Left lung (tissue), 10 donors: ENCODE measurements around the gene ANKRD65. TPM values are rescaled to one million over a fixed set of nuclear protein-coding genes. Genes with fewer than 3 reads are reported as not detected.
"Not testable (repeated sequence)": the region's sequence is repeated elsewhere in the genome, so short reads cannot be mapped to it uniquely, and the experiment has no call there.

Experiments
- ATAC-seq: fragments of 200-7000 bp; cut with Tn5 transposase; one replicate; pipeline ENCODE4 v1.9.1; 2020; ENCODE audit warnings: moderate library complexity
- DNase-seq, 4 donors: peaks; one replicate each; pipeline ENCODE4 v3.0.0-alpha.2; 2013 to 2020
- H3K27ac ChIP-seq, 2 donors: fragments of 200-600 bp; sonication (generic) in 1 of 2; one replicate each; pipeline versions ENCODE4 v1.5.0 to v1.8.0; 2020 to 2021
- H3K27me3 ChIP-seq, 2 donors: fragments of 200-600 bp; sonication (generic) in 1 of 2; one replicate each; pipeline versions ENCODE4 v1.5.0 to v1.8.0; 2020 to 2021
- H3K36me3 ChIP-seq, 2 donors: fragments of 200-600 bp; sonication (generic) in 1 of 2; one replicate each; pipeline versions ENCODE4 v1.5.0 to v1.8.0; 2020 to 2021
- H3K4me1 ChIP-seq, 2 donors: fragments of 200-600 bp; one replicate each; pipeline ENCODE4 v1.8.0; 2021
- H3K4me3 ChIP-seq, 2 donors: fragments of 200-600 bp; sonication (generic) in 1 of 2; one replicate each; pipeline versions ENCODE4 v1.5.0 to v1.8.0; 2020 to 2021; ENCODE audit warnings: mild to moderate bottlenecking in 1 of 2
- H3K9me3 ChIP-seq, 2 donors: fragments of 200-600 bp; sonication (generic) in 1 of 2; one replicate each; pipeline versions ENCODE4 v1.5.0 to v1.8.0; 2020 to 2021
- intact Hi-C, 2 donors: fragments of 100-400 bp; cut with DNase I; formaldehyde crosslinking; loops; one replicate each; pipeline versions ENCODE4 v1.11.2 to v1.14.2; 2022
- polyA plus RNA-seq, 6 donors: library from polyadenylated mRNA; unstranded; fragments of 120-200 nt; gene quantifications; one replicate each; pipeline ENCODE4 v1.2.1, GENCODE V29; 2013; ENCODE audit not compliant: insufficient read length in 6 of 6
- total RNA-seq, 2 donors: library from RNA; stranded (reverse); fragmentation: NEBNext Ultra II Directional; extraction: Animal tissue kit (Norgen Biotek cat#: 25700); gene quantifications; one replicate each; pipeline ENCODE4 v1.2.1, GENCODE V29; 2021
- TF ChIP-seq, protein P1 (sequence below), 2 donors: fragments of 200-600 bp; sonication (generic) in 1 of 2; IDR thresholded peaks; one replicate each; pipeline versions ENCODE4 v1.5.0 to v1.8.0; 2021; ENCODE audit warnings: antibody characterized with exemption in 2 of 2
- donor health status: DM: no; HTN: yes; CAD: no.
- donor health status: DM: no; HTN: no; CAD: no.

ANKRD65 gene
- total and polyA plus RNA-seq, 8 donors = 18.4 to 41.6 (median 31.7) TPM

DNA sequence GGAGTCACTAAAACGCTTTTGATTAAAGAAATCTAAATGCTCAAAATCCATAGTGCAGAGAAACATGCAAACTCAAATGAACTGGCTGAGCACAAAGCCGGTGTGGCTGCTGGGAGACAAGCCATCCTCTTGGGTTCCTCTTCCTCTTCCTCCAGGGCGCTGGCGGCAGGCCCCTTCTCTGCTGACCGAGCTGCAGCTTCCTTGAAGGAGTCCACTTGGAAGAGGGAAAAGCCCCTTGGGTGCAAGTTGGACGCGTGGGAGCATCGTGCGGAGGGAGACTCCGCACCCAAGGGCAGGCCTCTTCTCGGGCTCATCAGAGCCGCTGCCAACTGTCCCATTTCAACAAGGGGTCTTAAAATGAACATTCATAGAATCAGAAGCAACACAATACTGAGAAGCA, 29.9 kb downstream of the ANKRD65 start:
- no peak for ATAC-seq
- H3K4me3 ChIP-seq = no peak overlapping the region
- DNase-seq = peak in 1 of 4 donors; percentile 74
- peaks cover 15 to 100% of the 10 kb centered on the region in 2 donors for H3K36me3 ChIP-seq
- intact Hi-C loops = no loop called here
- H3K9me3 ChIP-seq = no peaks in the 10 kb centered on the region
- peak overlapping the region in 1 of 2 donors; percentile 14 for H3K27ac ChIP-seq
- H3K27me3 ChIP-seq = no peaks in the 10 kb centered on the region
- TF ChIP-seq, protein P1, sequence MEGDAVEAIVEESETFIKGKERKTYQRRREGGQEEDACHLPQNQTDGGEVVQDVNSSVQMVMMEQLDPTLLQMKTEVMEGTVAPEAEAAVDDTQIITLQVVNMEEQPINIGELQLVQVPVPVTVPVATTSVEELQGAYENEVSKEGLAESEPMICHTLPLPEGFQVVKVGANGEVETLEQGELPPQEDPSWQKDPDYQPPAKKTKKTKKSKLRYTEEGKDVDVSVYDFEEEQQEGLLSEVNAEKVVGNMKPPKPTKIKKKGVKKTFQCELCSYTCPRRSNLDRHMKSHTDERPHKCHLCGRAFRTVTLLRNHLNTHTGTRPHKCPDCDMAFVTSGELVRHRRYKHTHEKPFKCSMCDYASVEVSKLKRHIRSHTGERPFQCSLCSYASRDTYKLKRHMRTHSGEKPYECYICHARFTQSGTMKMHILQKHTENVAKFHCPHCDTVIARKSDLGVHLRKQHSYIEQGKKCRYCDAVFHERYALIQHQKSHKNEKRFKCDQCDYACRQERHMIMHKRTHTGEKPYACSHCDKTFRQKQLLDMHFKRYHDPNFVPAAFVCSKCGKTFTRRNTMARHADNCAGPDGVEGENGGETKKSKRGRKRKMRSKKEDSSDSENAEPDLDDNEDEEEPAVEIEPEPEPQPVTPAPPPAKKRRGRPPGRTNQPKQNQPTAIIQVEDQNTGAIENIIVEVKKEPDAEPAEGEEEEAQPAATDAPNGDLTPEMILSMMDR (IDR thresholded peaks at IDR 0.05) = no peak
- peaks cover 0 to 29% of the 10 kb centered on the region in 2 donors for H3K4me1 ChIP-seq

- no peak for ATAC-seq
- no peak overlapping the region for H3K4me3 ChIP-seq
- peaks cover 0 to 24% of the 10 kb centered on the region in 2 donors for H3K4me1 ChIP-seq
- no peaks in the 10 kb centered on the region for H3K9me3 ChIP-seq
- H3K27ac ChIP-seq = peak overlapping the region in 1 of 2 donors; percentile 14
- DNase-seq = peak in 1 of 4 donors; percentile 39
- peaks cover 15 to 100% of the 10 kb centered on the region in 2 donors for H3K36me3 ChIP-seq
- TF ChIP-seq, protein P1 (IDR thresholded peaks at IDR 0.05) = no peak
- no peaks in the 10 kb centered on the region for H3K27me3 ChIP-seq
- intact Hi-C loops = no loop called here
Measured at GRCh38 chr1:1390675-1391074, 30.4 kb downstream of the ANKRD65 start.

- intact Hi-C loops = no loop called here
Measured at GRCh38 chr1:1388078-1388472, 33.0 kb downstream of the ANKRD65 start.

GRCh38 chr1:1387098-1388077, 33.7 kb downstream of the ANKRD65 start:
- ATAC-seq (no peak), DNase-seq (peak in 1 of 4 donors; percentile 55)
- intact Hi-C loops = no loop called here
- no peaks in the 10 kb centered on the region for H3K9me3 ChIP-seq
- H3K4me1 ChIP-seq = peaks cover 0 to 16% of the 10 kb centered on the region in 2 donors
- TF ChIP-seq, protein P1 (IDR thresholded peaks at IDR 0.05) = no peak
- H3K36me3 ChIP-seq = peaks cover 6 to 79% of the 10 kb centered on the region in 2 donors
- H3K4me3 ChIP-seq = no peak overlapping the region
- no peak overlapping the region for H3K27ac ChIP-seq
- H3K27me3 ChIP-seq = no peaks in the 10 kb centered on the region

More at GRCh38 chr1:1388078-1388472, 33.0 kb downstream of the ANKRD65 start:
- DNase-seq = peak in 1 of 4 donors; percentile 30
- H3K27ac ChIP-seq = no peak overlapping the region
- no peaks in the 10 kb centered on the region for H3K9me3 ChIP-seq
- H3K36me3 ChIP-seq = peaks cover 9 to 86% of the 10 kb centered on the region in 2 donors
- TF ChIP-seq, protein P1 (IDR thresholded peaks at IDR 0.05) = no peak
- no peaks in the 10 kb centered on the region for H3K27me3 ChIP-seq
- H3K4me1 ChIP-seq = peaks cover 0 to 19% of the 10 kb centered on the region in 2 donors
- H3K4me3 ChIP-seq = no peak overlapping the region
- ATAC-seq = no peak

DNA sequence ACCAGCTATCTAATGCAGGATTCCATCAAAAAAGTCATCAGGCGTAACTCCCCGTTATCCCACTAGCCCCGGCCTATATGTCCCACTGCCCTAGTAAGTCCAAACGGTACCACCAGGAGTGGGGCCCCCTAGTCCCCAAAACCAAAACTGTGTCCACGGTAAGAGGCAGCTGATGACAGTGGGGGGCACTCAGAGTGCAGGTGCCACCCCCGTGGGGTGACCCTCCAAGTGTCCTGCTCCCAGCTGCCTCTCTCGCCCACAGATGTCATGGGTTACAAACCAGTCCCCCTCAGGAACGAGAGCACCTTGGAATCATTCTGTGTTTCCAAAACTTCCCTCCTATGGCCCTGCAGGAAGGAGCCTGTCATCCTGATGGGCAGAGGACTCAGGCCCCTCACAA, 35.1 kb downstream of the ANKRD65 start:
- Histone ChIP-seq H3K4me1 (peaks cover 0 to 9% of the 10 kb centered on the region in 2 donors), H3K9me3 (no peaks in the 10 kb centered on the region), H3K4me3 (no peak overlapping the region), H3K36me3 (peaks cover 6 to 74% of the 10 kb centered on the region in 2 donors), H3K27me3 (no peaks in the 10 kb centered on the region), H3K27ac (no peak overlapping the region)
- peak in 1 of 4 donors; percentile 35 for DNase-seq
- TF ChIP-seq, protein P1 (IDR thresholded peaks at IDR 0.05) = no peak
- ATAC-seq = no peak
- intact Hi-C loops = no loop called here

DNA sequence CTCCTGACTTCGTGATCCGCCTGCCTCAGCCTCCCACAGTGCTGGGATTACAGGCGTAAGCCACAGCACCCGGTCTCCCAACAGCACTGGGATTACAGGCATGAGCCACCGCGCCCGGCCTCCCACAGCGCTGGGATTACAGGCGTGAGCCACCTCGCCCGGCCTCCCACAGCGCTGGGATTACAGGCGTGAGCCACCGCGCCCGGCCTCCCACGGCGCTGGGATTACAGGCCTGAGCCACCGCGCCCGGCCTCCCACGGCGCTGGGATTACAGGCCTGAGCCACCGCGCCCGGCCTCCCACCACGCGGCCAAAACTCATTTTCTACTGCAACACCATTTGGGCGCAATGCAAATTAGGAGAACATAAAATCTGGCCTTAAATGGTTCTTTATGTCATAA, 35.7 kb downstream of the ANKRD65 start:
- peak in 1 of 4 donors; percentile 42 for DNase-seq
- ATAC-seq, H3K4me3 ChIP-seq, H3K27ac ChIP-seq, H3K4me1 ChIP-seq, H3K27me3 ChIP-seq, intact Hi-C loops, H3K9me3 ChIP-seq: not testable (repeated sequence)
- peaks cover 6 to 74% of the 10 kb centered on the region in 2 donors for H3K36me3 ChIP-seq
